A673 (cell line): ENCODE data around the gene PLPP1. TPM values are rescaled to one million over a fixed set of nuclear protein-coding genes. Genes with fewer than 3 reads are reported as not detected.

Source experiments
- BruUV-seq: library from RNA; stranded (reverse); fragments of 400-500 nt; replicated peaks from 2 replicates; lab custom pipeline; 2021; lab: Mats Ljungman, UMichigan
- CTCF ChIA-PET: fragments of 300-600 bp; sonication (Branson Sonifier 250); formaldehyde crosslinking; loops from one replicate; lab custom pipeline; 2022; ENCODE audit warnings: antibody characterized with exemption; lab: Charles Lee
- POLR2A ChIA-PET: fragments of 300-600 bp; sonication (Branson Sonifier 250); formaldehyde crosslinking; loops from one replicate; lab custom pipeline; 2022; ENCODE audit warnings: antibody characterized with exemption; ENCODE audit not compliant: low non-redundant PET; lab: Charles Lee
- DNase-seq: peaks from one replicate; pipeline ENCODE4 v3.0.0-alpha.2; 2015; ENCODE audit warnings: low spot score
- H3K27ac ChIP-seq: fragments of 200-600 bp; sonication (generic); 2 replicates; pipeline ENCODE4 v1.5.1; 2016; ENCODE audit warnings: mixed run types, low read depth, mild to moderate bottlenecking, mixed read lengths, antibody characterized with exemption, low read length; ENCODE audit not compliant: poor library complexity, severe bottlenecking
- H3K27me3 ChIP-seq: fragments of 200-600 bp; sonication (generic); replicated peaks from 2 replicates; pipeline ENCODE4 v1.6.1; 2017; ENCODE audit warnings: mixed run types, low read depth, mild to moderate bottlenecking, mixed read lengths, antibody characterized with exemption, low read length; ENCODE audit not compliant: insufficient read depth, poor library complexity
- H3K36me3 ChIP-seq: fragments of 200-600 bp; sonication (generic); 2 replicates; pipeline ENCODE4 v1.6.1; 2016; ENCODE audit warnings: mixed run types, mild to moderate bottlenecking, mixed read lengths, antibody characterized with exemption, low read length; ENCODE audit not compliant: insufficient read depth, poor library complexity, severe bottlenecking
- H3K4me1 ChIP-seq: fragments of 200-600 bp; sonication (generic); 2 replicates; pipeline ENCODE4 v1.6.1; 2017; ENCODE audit warnings: mixed run types, mild to moderate bottlenecking, mixed read lengths, antibody characterized with exemption, low read length; ENCODE audit not compliant: insufficient read depth, poor library complexity, severe bottlenecking
- H3K4me3 ChIP-seq: fragments of 200-600 bp; sonication (generic); 2 replicates; pipeline ENCODE4 v1.5.1; 2016; ENCODE audit warnings: low read depth, mixed run types, mild to moderate bottlenecking, mixed read lengths, low read length; ENCODE audit not compliant: poor library complexity, severe bottlenecking
- H3K9me3 ChIP-seq: fragments of 200-600 bp; sonication (generic); 2 replicates; pipeline ENCODE4 v1.6.1; 2016; ENCODE audit warnings: mixed run types, low read depth, mild to moderate bottlenecking, mixed read lengths, antibody characterized with exemption, low read length; ENCODE audit not compliant: poor library complexity, severe bottlenecking
- CTCF ChIP-seq: fragments of 300-800, 200-600 bp; sonication (generic); conservative IDR thresholded peaks from 2 replicates; pipeline ENCODE4 v1.5.1; 2017; ENCODE audit warnings: low read depth, mild to moderate bottlenecking, antibody characterized with exemption, low read length, moderate library complexity, mixed read lengths
- EZH2 ChIP-seq: fragments of 200-600 bp; sonication (generic); IDR thresholded peaks from 2 replicates; pipeline ENCODE4 v1.6.1; 2017; ENCODE audit warnings: borderline replicate concordance, low read depth, mild to moderate bottlenecking, mixed read lengths, antibody characterized with exemption, low read length; ENCODE audit not compliant: poor library complexity, severe bottlenecking
- intact Hi-C: fragments of 100-400 bp; cut with micrococcal nuclease; formaldehyde crosslinking; loops from one replicate; pipeline ENCODE4 v1.10.0; 2022; ENCODE audit not compliant: unreplicated experiment
- microRNA-seq: library from miRNA; unstranded; fragments of <30 nt; microRNA quantifications from one replicate; pipeline ENCODE4 v1.2.0, GENCODE V29; 2021
- total RNA-seq: library from RNA; stranded (reverse); gene quantifications from 2 replicates; pipeline ENCODE4 v1.2.3, GENCODE V29; 2021

Gene PLPP1
- total RNA-seq, 1 experiment from 2014 or later: 6.7 TPM

GRCh38 chr5:55377810-55378209, 157.0 kb downstream of the PLPP1 start:
- TF ChIP-seq EZH2 (no peak), CTCF (no peak)
- ChIA-PET CTCF (no interaction called here), POLR2A (no interaction called here)
- H3K4me1 ChIP-seq: no peaks in the 10 kb centered on the region
- peaks cover 38% of the 10 kb centered on the region for H3K36me3 ChIP-seq
- H3K27me3 ChIP-seq: no peaks in the 10 kb centered on the region
- H3K4me3 ChIP-seq: no peak overlapping the region
- intact Hi-C loops: no loop called here
- no peak for DNase-seq
- no peak overlapping the region for H3K27ac ChIP-seq
- BruUV-seq: no TSS peak
- H3K9me3 ChIP-seq: no peaks in the 10 kb centered on the region

Small RNA genes lying within 50 kb of the gene (microRNA-seq; reads per million reads assigned to microRNA genes)
- gene MIR5687: 2.7 reads per million, percentile 3 among the genes with 10 or more reads in this experiment

Other genes starting within 250 kb of the PLPP1 start
- 28.6 and 30.3 TPM in 2 replicates for gene DHX29, start 227.3 kb downstream of the PLPP1 start, total RNA-seq
- 135 and 139 TPM in 2 replicates for gene MTREX, start 227.0 kb downstream of the PLPP1 start, total RNA-seq
- 21.0 and 22.1 TPM in 2 replicates for gene SLC38A9, start 177.4 kb upstream of the PLPP1 start, total RNA-seq
- gene DDX4, start 203.1 kb upstream of the PLPP1 start, total RNA-seq: not detected in 2 replicates